Caco-2 (cell line): Measurements from ENCODE around the gene GPSM1. TPM values are rescaled to one million over a fixed set of nuclear protein-coding genes. Genes with fewer than 3 reads are reported as not detected.

Source experiments
- BruUV-seq: library from RNA; stranded (reverse); fragments of 400-500 nt; replicated peaks from 2 replicates; lab custom pipeline; 2021; lab: Mats Ljungman, UMichigan
- CTCF ChIA-PET: fragments of 300-600 bp; sonication (Branson Sonifier 250); formaldehyde crosslinking; loops from one replicate; lab custom pipeline; 2022; ENCODE audit warnings: antibody characterized with exemption; lab: Charles Lee
- POLR2A ChIA-PET: fragments of 300-600 bp; sonication (Branson Sonifier 250); formaldehyde crosslinking; loops from one replicate; lab custom pipeline; 2022; ENCODE audit warnings: antibody characterized with exemption; lab: Charles Lee
- DNase-seq, 2 experiments: peaks; one replicate each; pipeline versions ENCODE4 v3.0.0 to v3.0.0-alpha.2; 2020 to 2022
- H3K27me3 ChIP-seq: replicated peaks from 2 replicates; pipeline ENCODE4 v1.6.0; 2011; ENCODE audit warnings: low read length; ENCODE audit not compliant: control insufficient read depth, insufficient read depth
- H3K36me3 ChIP-seq: 2 replicates; pipeline ENCODE4 v1.5.1; 2011; ENCODE audit warnings: low read length; ENCODE audit not compliant: control insufficient read depth, insufficient read depth
- H3K4me1 ChIP-seq: fragments of 250-450 bp; sonication (Bioruptor Pico); 2 replicates; pipeline ENCODE4 v1.5.1; 2020; ENCODE audit warnings: mild to moderate bottlenecking
- H3K4me3 ChIP-seq: 2 replicates; pipeline ENCODE4 v1.5.1; 2011; ENCODE audit warnings: low read depth, mild to moderate bottlenecking, control low read depth, low read length
- H3K9me3 ChIP-seq: fragments of 250-450 bp; sonication (Bioruptor Pico); 2 replicates; pipeline ENCODE4 v1.5.1; 2020; ENCODE audit warnings: mild to moderate bottlenecking, moderate library complexity
- H3K27ac Mint-ChIP-seq: one replicate; pipeline ENCODE4 v1.8.0; 2022; ENCODE audit warnings: mixed read lengths; ENCODE audit not compliant: unreplicated experiment
- H3K27me3 Mint-ChIP-seq: one replicate; pipeline ENCODE4 v1.8.0; 2022; ENCODE audit warnings: mixed read lengths; ENCODE audit not compliant: insufficient read depth, unreplicated experiment
- H3K36me3 Mint-ChIP-seq: one replicate; pipeline ENCODE4 v1.8.0; 2022; ENCODE audit warnings: mild to moderate bottlenecking, mixed read lengths; ENCODE audit not compliant: insufficient read depth, unreplicated experiment
- H3K4me1 Mint-ChIP-seq: one replicate; pipeline ENCODE4 v1.8.0; 2022; ENCODE audit warnings: low read depth, mixed read lengths; ENCODE audit not compliant: unreplicated experiment
- H3K4me3 Mint-ChIP-seq: one replicate; pipeline ENCODE4 v1.8.0; 2022; ENCODE audit warnings: mild to moderate bottlenecking, moderate library complexity, mixed read lengths; ENCODE audit not compliant: unreplicated experiment
- H3K9me3 Mint-ChIP-seq: one replicate; pipeline ENCODE4 v1.8.0; 2022; ENCODE audit warnings: mixed read lengths; ENCODE audit not compliant: unreplicated experiment
- intact Hi-C: fragments of 100-400 bp; cut with micrococcal nuclease; formaldehyde crosslinking; loops from one replicate; pipeline ENCODE4 v1.10.0; 2022; ENCODE audit not compliant: unreplicated experiment
- total RNA-seq: library from RNA; stranded (reverse); gene quantifications from 2 replicates; pipeline ENCODE4 v1.2.3, GENCODE V29; 2022
- TF ChIP-seq, protein P1 (sequence below), 2 experiments: fragments of 200-600 bp in 1 of 2; IDR thresholded peaks; 1 replicate in 1 of 2; 2 replicates in 1 of 2; pipeline versions ENCODE4 v1.5.1 to v1.8.0; 2011 to 2022; ENCODE audit warnings: antibody characterized with exemption in 1 of 2, control low read depth in 1 of 2, inconsistent platforms in 1 of 2, low read depth in 1 of 2, low read length in 1 of 2, mild to moderate bottlenecking in 1 of 2, moderate library complexity in 1 of 2; ENCODE audit not compliant: insufficient read depth in 1 of 2, severe bottlenecking in 1 of 2, unreplicated experiment in 1 of 2

GPSM1 gene
- total RNA-seq, 1 experiment from 2014 or later: 25.7 TPM

DNA sequence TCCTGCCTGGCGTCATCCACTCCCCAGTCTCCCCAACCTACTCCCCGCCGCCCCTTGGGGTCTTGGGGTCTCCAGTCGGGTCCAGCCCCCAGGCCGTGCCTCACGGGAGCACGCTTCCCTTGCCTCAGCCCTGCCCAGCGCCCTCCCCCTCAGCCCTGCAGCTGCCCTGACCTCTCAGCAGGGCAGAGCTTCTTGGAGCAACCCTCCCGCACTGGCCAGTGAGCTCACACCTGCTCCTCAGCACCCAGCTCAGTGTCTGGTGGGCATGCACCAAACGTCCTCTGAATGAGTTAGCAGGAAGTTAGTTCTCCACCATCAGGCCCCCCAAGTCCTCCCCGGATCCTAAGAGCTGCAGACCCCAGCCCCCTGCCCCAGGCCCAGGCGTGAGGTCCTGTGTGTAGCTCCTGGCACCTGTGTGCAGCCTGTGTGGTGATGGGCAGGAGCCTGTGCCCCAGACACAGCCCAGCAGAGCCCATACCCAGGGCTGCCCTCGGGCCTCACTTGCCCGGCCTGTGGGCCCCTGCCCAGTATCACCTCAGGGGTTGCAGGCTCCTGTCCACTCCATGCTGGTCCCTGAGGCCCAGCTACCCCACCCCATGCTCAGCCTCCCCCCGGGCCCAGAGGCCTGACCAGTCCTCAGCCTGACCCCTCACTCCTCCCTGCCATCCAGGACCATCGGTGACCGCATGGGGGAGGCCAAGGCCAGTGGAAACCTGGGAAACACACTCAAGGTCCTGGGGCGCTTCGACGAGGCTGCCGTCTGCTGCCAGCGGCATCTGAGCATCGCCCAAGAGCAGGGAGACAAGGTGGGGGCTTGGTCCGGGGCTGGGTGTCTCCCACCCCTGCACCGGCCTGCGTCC lies 8.2 kb downstream of the GPSM1 start:
- intact Hi-C loops: no loop called here
- Histone ChIP-seq H3K27me3 (no peaks in the 10 kb centered on the region), H3K4me1 (no peaks in the 10 kb centered on the region), H3K36me3 (no peaks in the 10 kb centered on the region; the same call in 1 of the 2 replicates), H3K4me3 (no peak overlapping the region), H3K9me3 (no peaks in the 10 kb centered on the region)
- no peaks in the 10 kb centered on the region for H3K27me3 Mint-ChIP-seq
- ChIA-PET CTCF (no interaction called here), POLR2A (no interaction called here)
- TF ChIP-seq, protein P1, sequence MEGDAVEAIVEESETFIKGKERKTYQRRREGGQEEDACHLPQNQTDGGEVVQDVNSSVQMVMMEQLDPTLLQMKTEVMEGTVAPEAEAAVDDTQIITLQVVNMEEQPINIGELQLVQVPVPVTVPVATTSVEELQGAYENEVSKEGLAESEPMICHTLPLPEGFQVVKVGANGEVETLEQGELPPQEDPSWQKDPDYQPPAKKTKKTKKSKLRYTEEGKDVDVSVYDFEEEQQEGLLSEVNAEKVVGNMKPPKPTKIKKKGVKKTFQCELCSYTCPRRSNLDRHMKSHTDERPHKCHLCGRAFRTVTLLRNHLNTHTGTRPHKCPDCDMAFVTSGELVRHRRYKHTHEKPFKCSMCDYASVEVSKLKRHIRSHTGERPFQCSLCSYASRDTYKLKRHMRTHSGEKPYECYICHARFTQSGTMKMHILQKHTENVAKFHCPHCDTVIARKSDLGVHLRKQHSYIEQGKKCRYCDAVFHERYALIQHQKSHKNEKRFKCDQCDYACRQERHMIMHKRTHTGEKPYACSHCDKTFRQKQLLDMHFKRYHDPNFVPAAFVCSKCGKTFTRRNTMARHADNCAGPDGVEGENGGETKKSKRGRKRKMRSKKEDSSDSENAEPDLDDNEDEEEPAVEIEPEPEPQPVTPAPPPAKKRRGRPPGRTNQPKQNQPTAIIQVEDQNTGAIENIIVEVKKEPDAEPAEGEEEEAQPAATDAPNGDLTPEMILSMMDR (IDR thresholded peaks at IDR 0.05; ENCODE audit: insufficient read depth in 1 of 2, low read depth in 1 of 2, low read length in 1 of 2, severe bottlenecking in 1 of 2, unreplicated experiment in 1 of 2): no peak
- no peak overlapping the region for H3K4me3 Mint-ChIP-seq
- no peak for DNase-seq
- H3K27ac Mint-ChIP-seq: no peak overlapping the region
- BruUV-seq: no TSS peak
- H3K9me3 Mint-ChIP-seq: no peaks in the 10 kb centered on the region
- H3K36me3 Mint-ChIP-seq: peaks cover 15% of the 10 kb centered on the region
- H3K4me1 Mint-ChIP-seq: no peaks in the 10 kb centered on the region

DNA sequence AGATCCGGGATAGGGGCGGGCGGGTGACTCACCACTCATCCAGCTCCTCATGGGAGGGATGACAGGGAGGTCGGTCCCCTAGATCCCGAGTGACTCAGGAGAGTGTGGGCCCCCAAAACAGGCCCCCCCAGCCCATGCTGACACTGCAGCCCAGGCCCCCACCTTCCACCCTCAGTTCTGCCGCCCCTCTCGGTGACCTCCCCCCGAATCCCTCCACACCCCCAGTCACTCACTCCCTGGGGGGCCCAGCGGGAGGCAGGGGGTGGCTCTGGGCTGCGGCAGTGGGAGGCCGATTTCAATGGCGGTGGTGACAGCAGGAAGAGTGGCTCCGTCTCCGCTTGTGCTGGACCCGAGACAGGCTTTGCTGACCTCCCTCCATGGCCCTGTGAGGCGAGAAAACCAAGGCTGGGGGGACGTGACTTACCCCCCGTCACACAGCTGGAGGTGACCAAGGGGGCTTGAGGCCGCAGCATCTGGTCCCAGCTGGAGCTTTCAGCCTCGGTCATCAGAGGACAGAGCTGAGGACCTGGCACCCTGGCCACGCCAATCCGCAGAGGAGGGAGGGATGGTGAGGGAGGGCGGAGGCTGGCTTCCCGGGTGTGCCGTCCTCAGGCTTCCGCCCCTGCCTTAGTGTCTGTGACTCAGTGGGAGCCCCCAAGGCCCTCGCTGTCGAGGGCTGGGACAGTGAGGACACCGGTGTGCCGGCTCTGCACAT lies 9.0 kb downstream of the GPSM1 start:
- Histone ChIP-seq H3K9me3 (no peaks in the 10 kb centered on the region), H3K27me3 (no peaks in the 10 kb centered on the region), H3K4me1 (no peaks in the 10 kb centered on the region), H3K36me3 (no peaks in the 10 kb centered on the region; the same call in 1 of the 2 replicates), H3K4me3 (no peak overlapping the region)
- POLR2A ChIA-PET: no interaction called here
- DNase-seq: no peak
- CTCF ChIA-PET: no interaction called here
- intact Hi-C loops: no loop called here
- Mint-ChIP-seq H3K36me3 (peaks cover 15% of the 10 kb centered on the region), H3K4me1 (no peaks in the 10 kb centered on the region), H3K27ac (no peak overlapping the region), H3K9me3 (no peaks in the 10 kb centered on the region), H3K27me3 (no peaks in the 10 kb centered on the region), H3K4me3 (no peak overlapping the region)
- no TSS peak for BruUV-seq
- TF ChIP-seq, protein P1 (IDR thresholded peaks at IDR 0.05; ENCODE audit: insufficient read depth in 1 of 2, low read depth in 1 of 2, low read length in 1 of 2, severe bottlenecking in 1 of 2, unreplicated experiment in 1 of 2): no peak

DNA sequence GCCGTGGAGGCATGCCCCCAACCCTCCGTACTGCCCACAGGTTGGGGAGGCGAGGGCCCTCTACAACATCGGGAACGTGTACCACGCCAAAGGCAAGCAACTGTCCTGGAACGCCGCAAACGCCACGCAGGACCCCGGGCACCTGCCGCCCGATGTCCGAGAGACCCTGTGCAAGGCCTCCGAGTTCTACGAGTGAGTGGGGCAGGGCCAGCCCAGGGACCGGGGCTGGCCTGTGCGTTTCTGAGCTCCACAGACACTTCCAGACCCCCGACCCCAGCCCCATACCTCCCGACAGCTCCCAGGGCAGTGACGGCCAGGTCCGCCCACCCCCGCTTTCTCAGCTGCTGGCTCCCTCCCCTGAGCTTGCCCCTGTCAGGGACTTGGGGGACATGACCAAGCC lies 9.5 kb downstream of the GPSM1 start:
- Histone ChIP-seq H3K4me1 (no peaks in the 10 kb centered on the region), H3K4me3 (no peak overlapping the region), H3K9me3 (no peaks in the 10 kb centered on the region), H3K36me3 (no peaks in the 10 kb centered on the region; the same call in 1 of the 2 replicates), H3K27me3 (no peaks in the 10 kb centered on the region)
- Mint-ChIP-seq H3K36me3 (peaks cover 15% of the 10 kb centered on the region), H3K9me3 (no peaks in the 10 kb centered on the region), H3K27me3 (no peaks in the 10 kb centered on the region), H3K4me3 (no peak overlapping the region), H3K27ac (no peak overlapping the region), H3K4me1 (no peaks in the 10 kb centered on the region)
- DNase-seq: no peak
- intact Hi-C loops: no loop called here
- no TSS peak for BruUV-seq
- ChIA-PET POLR2A (no interaction called here), CTCF (no interaction called here)
- TF ChIP-seq, protein P1 (IDR thresholded peaks at IDR 0.05; ENCODE audit: insufficient read depth in 1 of 2, low read depth in 1 of 2, low read length in 1 of 2, severe bottlenecking in 1 of 2, unreplicated experiment in 1 of 2): no peak
